HCT116 (cell line): ENCODE measurements around the gene HOXD11. TPM values are rescaled to one million over a fixed set of nuclear protein-coding genes. Genes with fewer than 3 reads are reported as not detected.

Experiments used
- ATAC-seq: fragments of 200-7000 bp; cut with Tn5 transposase; 2 replicates; pipeline ENCODE4 v1.9.1; 2020; ENCODE audit warnings: mild to moderate bottlenecking, moderate library complexity
- BruUV-seq: library from RNA; stranded (reverse); fragments of 400-500 nt; replicated peaks from 2 replicates; lab custom pipeline; 2021; lab: Mats Ljungman, UMichigan
- CTCF ChIA-PET: fragments of 300-600 bp; sonication (Branson Sonifier 250); formaldehyde crosslinking; loops from one replicate; lab custom pipeline; 2021; ENCODE audit warnings: antibody characterized with exemption; lab: Charles Lee
- POLR2A ChIA-PET: fragments of 300-600, 350-600 bp; sonication (Branson Sonifier 250); formaldehyde crosslinking; loops from one replicate; lab custom pipeline; 2021; ENCODE audit warnings: antibody characterized with exemption; lab: Charles Lee
- RAD21 ChIA-PET, 2 experiments: fragments of 300-600 bp; sonication (Branson Sonifier 250); formaldehyde crosslinking; loops; one replicate each; lab custom pipeline; 2023; ENCODE audit warnings: low total read pairs in 2 of 2; ENCODE audit not compliant: uncharacterized antibody in 2 of 2, unreplicated experiment in 2 of 2, low non-redundant PET in 1 of 2; lab: Charles Lee
- DNase-seq: peaks from one replicate; pipeline ENCODE4 v3.0.0-alpha.2; 2010; ENCODE audit warnings: low read depth, low spot score
- H2AFZ ChIP-seq: fragments of 200-600 bp; shearing (Covaris generic), sonication (generic); 2 replicates; pipeline ENCODE4 v1.6.1; 2017; ENCODE audit warnings: low read depth, mixed run types, mixed read lengths, antibody characterized with exemption, low read length; ENCODE audit not compliant: poor library complexity, severe bottlenecking
- H3K27ac ChIP-seq: 2 replicates; pipeline ENCODE4 v1.5.1; 2012; ENCODE audit warnings: low read depth, low read length
- H3K27me3 ChIP-seq: fragments of 200-600 bp; sonication (generic); 2 replicates; pipeline ENCODE4 v1.6.1; 2016; ENCODE audit warnings: mixed run types, low read length, mixed read lengths; ENCODE audit not compliant: insufficient read depth
- H3K36me3 ChIP-seq, 2 experiments: fragments of 200-500 bp in 1 of 2; fragments of 200-600 bp in 1 of 2; sonication (Bioruptor generic) in 1 of 2; sonication (generic) in 1 of 2; 2 replicates each; pipeline versions ENCODE4 v1.5.1 to v1.6.1; 2014 to 2016; ENCODE audit warnings: low read length in 2 of 2, inconsistent platforms in 1 of 2, mixed read lengths in 1 of 2, mixed run types in 1 of 2; ENCODE audit not compliant: insufficient read depth in 2 of 2, control insufficient read depth in 1 of 2
- H3K4me1 ChIP-seq, 2 experiments: fragments of 200-600 bp in 1 of 2; sonication (generic) in 1 of 2; 2 replicates each; pipeline versions ENCODE4 v1.5.1 to v1.6.1; 2012 to 2017; ENCODE audit warnings: low read length in 2 of 2, inconsistent platforms in 1 of 2, mild to moderate bottlenecking in 1 of 2, mixed read lengths in 1 of 2, mixed run types in 1 of 2, moderate library complexity in 1 of 2; ENCODE audit not compliant: insufficient read depth in 2 of 2, control insufficient read depth in 1 of 2
- H3K4me2 ChIP-seq: fragments of 200-600 bp; sonication (generic); 2 replicates; pipeline ENCODE4 v1.6.1; 2017; ENCODE audit warnings: mixed run types, low read length, mixed read lengths
- H3K4me3 ChIP-seq, 2 experiments: fragments of 200-600 bp in 1 of 2; sonication (generic) in 1 of 2; replicated peaks in 1 of 2; 2 replicates each; pipeline ENCODE4 v1.5.1; 2011 to 2016; ENCODE audit warnings: low read length in 2 of 2, control low read depth in 1 of 2, low read depth in 1 of 2, mild to moderate bottlenecking in 1 of 2, mixed read lengths in 1 of 2, mixed run types in 1 of 2
- H3K79me2 ChIP-seq: fragments of 200-600 bp; sonication (generic); 2 replicates; pipeline ENCODE4 v1.6.1; 2017; ENCODE audit warnings: mild to moderate bottlenecking, mixed run types, low read length, moderate library complexity, mixed read lengths; ENCODE audit not compliant: insufficient read depth
- H3K9ac ChIP-seq: fragments of 200-600 bp; sonication (generic); 2 replicates; pipeline ENCODE4 v1.6.1; 2016; ENCODE audit warnings: low read length, mixed read lengths
- H3K9me2 ChIP-seq: fragments of 200-600 bp; sonication (generic), shearing (Covaris generic); 2 replicates; pipeline ENCODE4 v1.6.1; 2017; ENCODE audit warnings: mixed run types, mild to moderate bottlenecking, moderate library complexity; ENCODE audit not compliant: insufficient read depth
- H3K9me3 ChIP-seq, 2 experiments: fragments of 200-500 bp in 1 of 2; fragments of 200-600 bp in 1 of 2; sonication (Bioruptor generic) in 1 of 2; sonication (generic) in 1 of 2; 2 replicates each; pipeline ENCODE4 v1.6.1; 2014 to 2017; ENCODE audit warnings: low read length in 2 of 2, mixed read lengths in 2 of 2, inconsistent platforms in 1 of 2, low read depth in 1 of 2, mild to moderate bottlenecking in 1 of 2, mixed run types in 1 of 2, moderate library complexity in 1 of 2; ENCODE audit not compliant: control insufficient read depth in 1 of 2, insufficient read depth in 1 of 2
- H4K20me1 ChIP-seq: fragments of 200-600 bp; sonication (generic), shearing (Covaris generic); 2 replicates; pipeline ENCODE4 v1.6.1; 2017; ENCODE audit warnings: mixed run types, mild to moderate bottlenecking, moderate library complexity; ENCODE audit not compliant: insufficient read depth
- CEBPB ChIP-seq: IDR thresholded peaks from 2 replicates; pipeline ENCODE4 v1.6.1; 2012; ENCODE audit warnings: low read depth
- EGR1 ChIP-seq: IDR thresholded peaks from 2 replicates; pipeline ENCODE4 v1.6.1; 2012; ENCODE audit warnings: low read depth
- ELF1 ChIP-seq: IDR thresholded peaks from 2 replicates; pipeline ENCODE4 v1.6.1; 2012; ENCODE audit warnings: low read depth, borderline replicate concordance
- EZH2 ChIP-seq: fragments of 200-600 bp; sonication (generic); IDR thresholded peaks from 2 replicates; pipeline ENCODE4 v1.6.1; 2017; ENCODE audit warnings: antibody characterized with exemption, mixed run types
- EZH2phosphoT487 ChIP-seq: fragments of 200-600 bp; IDR thresholded peaks from 2 replicates; pipeline ENCODE4 v1.6.1; 2018; ENCODE audit warnings: antibody characterized with exemption, borderline replicate concordance
- FOSL1 ChIP-seq: IDR thresholded peaks from 2 replicates; pipeline ENCODE4 v1.6.1; 2012; ENCODE audit warnings: low read depth
- JUND ChIP-seq: IDR thresholded peaks from 2 replicates; pipeline ENCODE4 v1.6.1; 2012
- POLR2AphosphoS5 ChIP-seq: IDR thresholded peaks from 2 replicates; pipeline ENCODE4 v1.6.1; 2011; ENCODE audit warnings: mild to moderate bottlenecking, low read depth, low read length, moderate library complexity
- RAD21 ChIP-seq: IDR thresholded peaks from 2 replicates; pipeline ENCODE4 v1.6.1; 2012; ENCODE audit warnings: low read depth, mild to moderate bottlenecking
- SIN3A ChIP-seq: IDR thresholded peaks from 2 replicates; pipeline ENCODE4 v1.6.1; 2012; ENCODE audit warnings: low read depth
- SRF ChIP-seq: IDR thresholded peaks from 2 replicates; pipeline ENCODE4 v1.6.1; 2012; ENCODE audit warnings: low read depth
- TCF7L2 ChIP-seq: IDR thresholded peaks from 2 replicates; pipeline ENCODE4 v1.7.0; 2011; ENCODE audit warnings: borderline replicate concordance, inconsistent platforms; ENCODE audit not compliant: insufficient read depth, insufficient read length; ENCODE audit errors: extremely low read depth
- YY1 ChIP-seq: IDR thresholded peaks from 2 replicates; pipeline ENCODE4 v1.6.1; 2011; ENCODE audit warnings: low read length, low read depth, moderate library complexity, mild to moderate bottlenecking; ENCODE audit not compliant: insufficient replicate concordance; ENCODE audit errors: extremely low read depth
- ZFX ChIP-seq: fragments of 450-650 bp; IDR thresholded peaks from 2 replicates; pipeline ENCODE4 v1.6.1; 2017
- ZNF274 ChIP-seq: fragments of 200-500 bp; sonication (Bioruptor generic); IDR thresholded peaks from 2 replicates; pipeline ENCODE4 v1.6.1; 2014; ENCODE audit warnings: mild to moderate bottlenecking, low read depth, low read length, inconsistent platforms
- intact Hi-C: fragments of 100-400 bp; cut with micrococcal nuclease; formaldehyde crosslinking; loops from 2 replicates; pipeline ENCODE4 v1.10.0; 2022
- total RNA-seq: library from RNA; stranded (reverse); gene quantifications from one replicate; pipeline ENCODE4 v1.2.1, GENCODE V29; 2021; ENCODE audit not compliant: unreplicated experiment
- TF ChIP-seq, protein P1 (sequence below): IDR thresholded peaks from 2 replicates; pipeline ENCODE4 v1.6.1; 2012; ENCODE audit warnings: low read depth
- TF ChIP-seq, protein P2 (sequence below): IDR thresholded peaks from 2 replicates; pipeline ENCODE4 v1.6.1; 2012

The HOXD11 gene
- total RNA-seq, 1 experiment from 2014 or later = not detected

DNA sequence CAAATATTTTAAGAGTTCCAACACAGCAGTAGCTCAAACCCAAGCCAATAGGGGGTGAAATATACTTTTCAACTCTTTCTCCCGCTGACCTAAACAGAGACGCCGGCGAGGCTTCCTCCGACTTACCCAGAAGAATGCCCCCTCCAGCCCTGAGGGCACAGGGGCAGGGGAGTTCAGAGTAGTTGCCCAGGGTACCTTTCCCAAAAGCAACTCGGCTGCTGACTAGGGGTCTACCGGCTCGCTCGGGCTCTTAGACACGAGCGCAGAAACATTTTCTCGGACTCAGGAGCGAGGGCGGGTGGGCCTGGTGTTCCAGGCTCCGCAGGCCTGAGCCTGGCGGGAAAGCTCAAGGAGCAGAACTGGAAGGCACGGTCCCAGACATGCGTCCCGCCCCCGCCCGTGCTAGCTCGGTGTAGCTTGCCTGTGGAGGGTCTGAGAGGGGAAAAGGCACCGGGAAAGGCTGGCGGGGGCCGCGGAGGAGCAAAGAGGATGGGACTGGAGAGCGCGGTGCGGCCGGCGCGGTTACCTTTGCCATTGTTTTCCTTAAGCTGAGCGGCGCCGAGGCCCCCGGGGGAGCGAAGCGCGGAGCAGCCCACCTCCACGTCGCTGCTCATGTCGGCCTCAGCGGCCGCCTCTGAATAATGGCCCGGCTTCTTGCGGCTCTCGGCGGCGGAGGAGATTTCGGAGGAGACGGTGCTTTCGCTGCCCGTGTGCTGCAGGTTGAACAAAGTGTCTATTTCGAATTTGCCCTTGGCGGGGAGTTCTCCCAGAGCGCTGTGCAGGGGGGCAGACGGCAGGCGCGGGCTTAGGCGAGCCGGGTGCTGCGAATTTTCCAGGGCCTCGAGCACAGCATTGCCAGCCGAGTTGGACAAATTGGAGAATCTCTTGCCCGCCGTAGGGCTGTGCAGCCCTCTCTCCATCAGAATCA, 24.0 kb upstream of the HOXD11 start:
- ChIA-PET CTCF (no interaction called here), RAD21 (no interaction called here), POLR2A (no interaction called here)
- H3K27ac ChIP-seq = no peak overlapping the region
- no peaks in the 10 kb centered on the region for H4K20me1 ChIP-seq
- no peaks in the 10 kb centered on the region for H3K27me3 ChIP-seq
- BruUV-seq = no TSS peak
- no peak overlapping the region for H3K4me2 ChIP-seq
- no peak overlapping the region for H2AFZ ChIP-seq
- TF ChIP-seq EGR1 = no peak
- no peak for TF ChIP-seq SIN3A
- TF ChIP-seq FOSL1 = no peak
- no peak for TF ChIP-seq EZH2phosphoT487
- no peak for TF ChIP-seq YY1
- no peak for TF ChIP-seq JUND
- no peak for TF ChIP-seq ELF1
- TF ChIP-seq SRF = no peak
- TF ChIP-seq EZH2 = no peak
- TF ChIP-seq ZNF274 = no peak
- TF ChIP-seq ZFX = no peak
- TF ChIP-seq, protein P1, sequence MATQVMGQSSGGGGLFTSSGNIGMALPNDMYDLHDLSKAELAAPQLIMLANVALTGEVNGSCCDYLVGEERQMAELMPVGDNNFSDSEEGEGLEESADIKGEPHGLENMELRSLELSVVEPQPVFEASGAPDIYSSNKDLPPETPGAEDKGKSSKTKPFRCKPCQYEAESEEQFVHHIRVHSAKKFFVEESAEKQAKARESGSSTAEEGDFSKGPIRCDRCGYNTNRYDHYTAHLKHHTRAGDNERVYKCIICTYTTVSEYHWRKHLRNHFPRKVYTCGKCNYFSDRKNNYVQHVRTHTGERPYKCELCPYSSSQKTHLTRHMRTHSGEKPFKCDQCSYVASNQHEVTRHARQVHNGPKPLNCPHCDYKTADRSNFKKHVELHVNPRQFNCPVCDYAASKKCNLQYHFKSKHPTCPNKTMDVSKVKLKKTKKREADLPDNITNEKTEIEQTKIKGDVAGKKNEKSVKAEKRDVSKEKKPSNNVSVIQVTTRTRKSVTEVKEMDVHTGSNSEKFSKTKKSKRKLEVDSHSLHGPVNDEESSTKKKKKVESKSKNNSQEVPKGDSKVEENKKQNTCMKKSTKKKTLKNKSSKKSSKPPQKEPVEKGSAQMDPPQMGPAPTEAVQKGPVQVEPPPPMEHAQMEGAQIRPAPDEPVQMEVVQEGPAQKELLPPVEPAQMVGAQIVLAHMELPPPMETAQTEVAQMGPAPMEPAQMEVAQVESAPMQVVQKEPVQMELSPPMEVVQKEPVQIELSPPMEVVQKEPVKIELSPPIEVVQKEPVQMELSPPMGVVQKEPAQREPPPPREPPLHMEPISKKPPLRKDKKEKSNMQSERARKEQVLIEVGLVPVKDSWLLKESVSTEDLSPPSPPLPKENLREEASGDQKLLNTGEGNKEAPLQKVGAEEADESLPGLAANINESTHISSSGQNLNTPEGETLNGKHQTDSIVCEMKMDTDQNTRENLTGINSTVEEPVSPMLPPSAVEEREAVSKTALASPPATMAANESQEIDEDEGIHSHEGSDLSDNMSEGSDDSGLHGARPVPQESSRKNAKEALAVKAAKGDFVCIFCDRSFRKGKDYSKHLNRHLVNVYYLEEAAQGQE = no peak
- TF ChIP-seq CEBPB = no peak
- TF ChIP-seq TCF7L2 = no peak
- TF ChIP-seq, protein P2, sequence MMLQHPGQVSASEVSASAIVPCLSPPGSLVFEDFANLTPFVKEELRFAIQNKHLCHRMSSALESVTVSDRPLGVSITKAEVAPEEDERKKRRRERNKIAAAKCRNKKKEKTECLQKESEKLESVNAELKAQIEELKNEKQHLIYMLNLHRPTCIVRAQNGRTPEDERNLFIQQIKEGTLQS = no peak
- TF ChIP-seq POLR2AphosphoS5 = no peak
- no peak for TF ChIP-seq RAD21
- DNase-seq (no peak), ATAC-seq (no peak)
- intact Hi-C loops = loop anchor here (5.0 kb wide), 1 partner anchor 1386 kb away; no protein-coding TSS in a partner anchor
- no peaks in the 10 kb centered on the region for H3K79me2 ChIP-seq
- H3K4me1 ChIP-seq = no peaks in the 10 kb centered on the region
- no peaks in the 10 kb centered on the region for H3K9me2 ChIP-seq
- no peaks in the 10 kb centered on the region; a peak in 1 of 4 replicates for H3K9me3 ChIP-seq
- no peaks in the 10 kb centered on the region for H3K36me3 ChIP-seq
- H3K4me3 ChIP-seq = no peak overlapping the region
- H3K9ac ChIP-seq = no peak overlapping the region
